AG09309 (cell line): ENCODE results near the gene BMP2K.
"Not testable (repeated sequence)": the region's sequence is repeated elsewhere in the genome, so short reads cannot be mapped to it uniquely, and the experiment has no call there.

Experiments
- DNase-seq: peaks from one replicate; pipeline ENCODE4 v3.0.0-alpha.2; 2010; ENCODE audit warnings: low read depth
- H3K4me3 ChIP-seq: 2 replicates; pipeline ENCODE4 v1.5.1; 2011; ENCODE audit warnings: mild to moderate bottlenecking, low read depth, low read length, moderate library complexity; ENCODE audit not compliant: control insufficient read depth
- TF ChIP-seq, protein P1 (sequence below): IDR thresholded peaks from 2 replicates; pipeline ENCODE4 v1.5.1; 2011; ENCODE audit warnings: mild to moderate bottlenecking, low read depth, low read length, inconsistent platforms; ENCODE audit not compliant: insufficient read depth, control insufficient read depth; ENCODE audit errors: missing control alignments

The BMP2K gene

DNA sequence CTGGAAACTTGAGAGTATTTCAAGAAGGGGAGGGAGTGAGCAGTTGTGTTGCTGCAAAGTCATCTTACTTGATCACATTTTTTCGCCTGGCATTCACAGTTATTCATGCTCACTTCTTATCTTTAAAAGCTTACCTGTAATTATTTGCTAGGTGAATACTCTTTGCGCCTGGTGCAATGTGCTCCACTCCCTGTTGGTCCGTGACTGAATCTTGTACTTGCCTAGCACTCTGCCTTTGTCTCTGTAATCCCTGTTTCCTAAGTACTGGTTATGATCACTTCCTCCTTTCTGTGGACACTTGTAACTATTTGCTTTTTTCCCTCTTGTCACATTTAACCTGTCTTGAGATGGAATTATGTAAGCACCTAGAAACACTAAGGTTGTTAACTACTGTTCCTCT lies 5.8 kb downstream of the BMP2K start:
- no peak overlapping the region for H3K4me3 ChIP-seq
- TF ChIP-seq, protein P1, sequence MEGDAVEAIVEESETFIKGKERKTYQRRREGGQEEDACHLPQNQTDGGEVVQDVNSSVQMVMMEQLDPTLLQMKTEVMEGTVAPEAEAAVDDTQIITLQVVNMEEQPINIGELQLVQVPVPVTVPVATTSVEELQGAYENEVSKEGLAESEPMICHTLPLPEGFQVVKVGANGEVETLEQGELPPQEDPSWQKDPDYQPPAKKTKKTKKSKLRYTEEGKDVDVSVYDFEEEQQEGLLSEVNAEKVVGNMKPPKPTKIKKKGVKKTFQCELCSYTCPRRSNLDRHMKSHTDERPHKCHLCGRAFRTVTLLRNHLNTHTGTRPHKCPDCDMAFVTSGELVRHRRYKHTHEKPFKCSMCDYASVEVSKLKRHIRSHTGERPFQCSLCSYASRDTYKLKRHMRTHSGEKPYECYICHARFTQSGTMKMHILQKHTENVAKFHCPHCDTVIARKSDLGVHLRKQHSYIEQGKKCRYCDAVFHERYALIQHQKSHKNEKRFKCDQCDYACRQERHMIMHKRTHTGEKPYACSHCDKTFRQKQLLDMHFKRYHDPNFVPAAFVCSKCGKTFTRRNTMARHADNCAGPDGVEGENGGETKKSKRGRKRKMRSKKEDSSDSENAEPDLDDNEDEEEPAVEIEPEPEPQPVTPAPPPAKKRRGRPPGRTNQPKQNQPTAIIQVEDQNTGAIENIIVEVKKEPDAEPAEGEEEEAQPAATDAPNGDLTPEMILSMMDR, result no peak
- no peak for DNase-seq

- DNase-seq, result peak; percentile 66
- H3K4me3 ChIP-seq, result no peak overlapping the region
- TF ChIP-seq, protein P1, result no peak
Measured at GRCh38 chr4:78784236-78784865, 8.2 kb downstream of the BMP2K start.

DNA sequence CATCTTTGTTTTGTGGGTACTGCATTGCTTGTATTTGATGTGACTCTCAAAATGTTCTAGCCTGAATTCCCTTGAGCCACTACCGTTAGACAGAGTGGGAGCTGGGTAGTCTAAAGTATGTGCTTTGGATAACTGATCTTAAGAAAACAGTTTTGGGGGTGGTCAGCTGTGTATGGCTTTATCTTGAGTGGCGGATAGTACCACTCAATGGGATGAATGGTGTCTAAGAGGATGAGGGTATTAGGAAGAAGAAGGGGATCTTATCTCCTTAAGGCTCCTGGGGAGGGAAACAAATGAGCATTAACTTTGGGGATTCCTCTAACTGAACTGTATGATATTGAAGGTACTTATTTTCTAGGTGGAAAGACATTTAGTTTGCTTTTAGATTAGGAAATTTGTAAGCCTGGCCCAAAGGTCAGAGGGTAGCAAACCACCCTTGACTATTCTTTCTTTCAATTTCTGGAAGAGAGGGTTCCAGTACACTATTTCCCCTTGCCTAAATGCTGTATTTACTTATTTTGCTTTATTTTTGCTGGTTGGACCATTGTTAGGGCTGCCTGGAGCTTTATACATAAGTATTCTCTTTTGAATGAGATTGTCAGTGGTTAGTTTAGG lies 11.3 kb downstream of the BMP2K start:
- TF ChIP-seq, protein P1, result no peak
- no peak overlapping the region for H3K4me3 ChIP-seq
- no peak for DNase-seq

DNA sequence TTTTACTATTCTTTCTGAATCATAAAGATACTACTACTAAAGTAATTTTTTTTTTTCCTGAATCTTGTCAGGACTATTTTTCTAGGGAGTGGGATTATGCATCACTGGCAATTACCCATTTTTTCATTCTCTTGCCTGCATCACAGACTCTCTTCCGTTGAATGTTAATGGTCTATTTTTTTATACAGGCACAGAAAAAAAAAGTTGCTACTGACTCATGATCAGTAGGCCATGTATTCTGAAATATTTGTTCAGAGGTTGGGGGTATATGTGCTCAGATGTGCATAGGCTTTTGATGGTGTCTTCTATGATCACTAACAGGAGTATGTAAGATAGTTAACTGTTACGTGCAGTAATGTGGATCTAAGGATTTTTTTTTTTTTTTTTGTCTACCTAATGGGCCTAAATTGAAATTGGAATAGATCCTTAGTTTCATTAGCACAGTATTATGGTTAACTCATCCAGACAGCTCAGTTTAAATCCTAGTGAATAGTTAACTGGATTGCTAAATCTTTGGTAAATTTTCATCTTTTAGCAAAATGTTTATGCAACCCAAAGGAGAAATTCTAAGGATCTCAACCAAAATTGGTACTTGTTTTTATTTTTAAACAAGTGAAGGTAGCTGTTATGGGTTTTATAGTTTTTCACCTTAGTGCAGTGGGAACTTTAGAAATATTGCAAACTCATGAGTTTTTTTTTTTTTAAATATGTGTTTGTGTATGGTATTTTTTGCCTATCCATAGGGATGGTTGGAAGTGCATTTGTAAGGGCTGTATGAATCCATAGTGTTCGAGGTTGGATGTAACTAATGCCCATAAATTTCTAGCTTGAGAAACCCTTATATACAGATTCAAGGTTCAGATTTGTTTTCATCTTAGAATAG lies 12.1 kb downstream of the BMP2K start:
- H3K4me3 ChIP-seq, result no peak overlapping the region
- TF ChIP-seq, protein P1, result no peak
- DNase-seq, result no peak

- not testable (repeated sequence) for DNase-seq, H3K4me3 ChIP-seq
Measured at GRCh38 chr4:78795594-78796416, 19.7 kb downstream of the BMP2K start.

- no peak overlapping the region for H3K4me3 ChIP-seq
- TF ChIP-seq, protein P1, result no peak
- DNase-seq, result no peak
Measured at GRCh38 chr4:78796526-78796925, 20.4 kb downstream of the BMP2K start.
